H7 (cell line): ENCODE data around the gene SERPINA4. TPM values are rescaled to one million over a fixed set of nuclear protein-coding genes. Genes with fewer than 3 reads are reported as not detected.

Experiments used
- DNase-seq: peaks from one replicate; pipeline ENCODE4 v3.0.0; 2012
- H3K27me3 ChIP-seq: 2 replicates; pipeline ENCODE4 v1.6.0; 2011; ENCODE audit warnings: mild to moderate bottlenecking, low read length; ENCODE audit not compliant: control insufficient read depth, insufficient read depth
- H3K36me3 ChIP-seq: replicated peaks from 2 replicates; pipeline ENCODE4 v1.5.1; 2011; ENCODE audit warnings: low read length; ENCODE audit not compliant: control insufficient read depth, insufficient read depth
- H3K4me3 ChIP-seq: 2 replicates; pipeline ENCODE4 v1.5.1; 2011; ENCODE audit warnings: low read depth, mild to moderate bottlenecking, control low read depth, low read length, moderate library complexity; ENCODE audit not compliant: insufficient read depth
- total RNA-seq: library from RNA; depleted of rRNA; stranded (reverse); fragments of >200 nt; shearing (Covaris generic); gene quantifications from 2 replicates; pipeline ENCODE4 v1.2.3, GENCODE V29; 2014; rRNA removed

Gene SERPINA4
- total RNA-seq, 1 experiment from 2014 or later: not detected

GRCh38 chr14:94617988-94618822 is 57.0 kb downstream of the SERPINA4 start:
- no peak for DNase-seq
- no peak overlapping the region for H3K4me3 ChIP-seq
- no peaks in the 10 kb centered on the region for H3K36me3 ChIP-seq
- no peaks in the 10 kb centered on the region for H3K27me3 ChIP-seq

GRCh38 chr14:94619297-94619696 is 58.1 kb downstream of the SERPINA4 start:
- H3K4me3 ChIP-seq: no peak overlapping the region
- DNase-seq: no peak

More at GRCh38 chr14:94619297-94619696, 58.1 kb downstream of the SERPINA4 start:
- no peaks in the 10 kb centered on the region for H3K36me3 ChIP-seq
- no peaks in the 10 kb centered on the region for H3K27me3 ChIP-seq

Other genes starting within 250 kb of the SERPINA4 start
- not detected in 2 replicates for gene SERPINA6, start 238.1 kb upstream of the SERPINA4 start, total RNA-seq
- gene SERPINA2, start 194.7 kb upstream of the SERPINA4 start, total RNA-seq: not detected in 2 replicates
- gene SERPINA1, start 172.8 kb upstream of the SERPINA4 start, total RNA-seq: 0.18 TPM in 1 of 2 replicates, not detected in the other
- 0.26 and 0.28 TPM in 2 replicates for gene SERPINA11, start 108.6 kb upstream of the SERPINA4 start, total RNA-seq
- gene SERPINA9, start 85.2 kb upstream of the SERPINA4 start, total RNA-seq: not detected in 2 replicates
- not detected in 2 replicates for gene SERPINA12, start 52.0 kb upstream of the SERPINA4 start, total RNA-seq
- gene SERPINA5, start 20.0 kb downstream of the SERPINA4 start, total RNA-seq: 1.6 and 2.6 TPM in 2 replicates
- gene SERPINA3, start 50.9 kb downstream of the SERPINA4 start, total RNA-seq: not detected in 2 replicates
- 55.8 and 106 TPM in 2 replicates for gene GSC, start 208.7 kb downstream of the SERPINA4 start, total RNA-seq